Stimulated activated naive CD8-positive, alpha-beta T cell treated with anti-CD3 and anti-CD28 coated beads, Interleukin-15, amount 100 ng/mL, for 72 hours (primary cell): Measurements from ENCODE around the gene PPP2R2C.
A peak's percentile ranks its signal among the peaks of the same experiment; 100 is the strongest.

Source experiments
- ATAC-seq: fragments of 150-1000 bp; cut with Tn5 transposase; 2 replicates; pipeline ENCODE4 v1.10.0; 2021; ENCODE audit warnings: mild to moderate bottlenecking, moderate library complexity
- DNase-seq, 2 donors: peaks; one replicate each; pipeline ENCODE4 v3.0.0; 2021 to 2022
- H3K27ac Mint-ChIP-seq, 2 donors: one replicate each; pipeline ENCODE4 v1.8.0; 2022; ENCODE audit warnings: mild to moderate bottlenecking in 2 of 2, mixed read lengths in 2 of 2, moderate library complexity in 2 of 2
- H3K27me3 Mint-ChIP-seq: one replicate; pipeline ENCODE4 v1.8.0; 2022; ENCODE audit warnings: mixed read lengths
- H3K4me1 Mint-ChIP-seq: one replicate; pipeline ENCODE4 v1.8.0; 2022; ENCODE audit warnings: mild to moderate bottlenecking, mixed read lengths
- H3K4me3 Mint-ChIP-seq, 2 donors: one replicate each; pipeline ENCODE4 v1.8.0; 2022; ENCODE audit warnings: mild to moderate bottlenecking in 2 of 2, mixed read lengths in 2 of 2, moderate library complexity in 1 of 2
- H3K9me3 Mint-ChIP-seq, 2 donors: one replicate each; pipeline ENCODE4 v1.8.0; 2022; ENCODE audit warnings: mixed read lengths in 2 of 2

The PPP2R2C gene

GRCh38 chr4:6472387-6473263 lies at the start of gene PPP2R2C:
Gene PPP2R2C, minus strand, starts transcription at chr4:6472614. Its CDS starts 385 bp downstream, at chr4:6472229.
- H3K27me3 Mint-ChIP-seq = peaks cover 77% of the 10 kb centered on the region
- no peak within 1 kb of the TSS for H3K27ac Mint-ChIP-seq
- ATAC-seq = peak; percentile 41
- DNase-seq = no peak
- no peaks in the 10 kb centered on the region for H3K9me3 Mint-ChIP-seq
- peak within 1 kb of the TSS in 1 of 2 donors; percentile 51 for H3K4me3 Mint-ChIP-seq
- H3K4me1 Mint-ChIP-seq = no peaks in the 10 kb centered on the region

DNA sequence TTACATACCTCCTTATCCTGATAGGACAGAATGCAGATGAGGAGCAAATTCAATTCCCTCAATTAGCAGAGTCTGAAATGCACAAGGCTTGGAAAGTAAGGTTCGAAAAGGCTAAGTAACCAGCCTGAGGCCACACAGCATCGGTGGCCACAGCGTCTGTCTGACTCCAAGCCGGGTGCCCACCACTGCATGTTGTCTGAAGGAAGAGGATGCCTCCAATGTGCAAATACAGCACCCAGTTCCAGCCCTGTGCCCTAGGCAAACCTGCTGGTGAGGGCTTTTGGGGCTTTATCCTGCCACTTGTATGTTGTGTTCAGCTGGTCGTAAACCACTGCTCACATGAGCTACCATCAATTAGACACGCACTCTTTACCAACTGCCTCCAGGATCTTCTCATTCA lies 48.6 kb upstream of the PPP2R2C start:
- H3K9me3 Mint-ChIP-seq = no peaks in the 10 kb centered on the region
- peaks cover 14% of the 10 kb centered on the region for H3K27me3 Mint-ChIP-seq
- H3K27ac Mint-ChIP-seq = no peak overlapping the region
- H3K4me3 Mint-ChIP-seq = no peak overlapping the region
- ATAC-seq = no peak
- no peak for DNase-seq
- no peaks in the 10 kb centered on the region for H3K4me1 Mint-ChIP-seq

- DNase-seq (no peak), ATAC-seq (no peak)
- Mint-ChIP-seq H3K27me3 (peaks cover 14% of the 10 kb centered on the region), H3K4me3 (no peak overlapping the region), H3K27ac (no peak overlapping the region), H3K4me1 (no peaks in the 10 kb centered on the region), H3K9me3 (no peaks in the 10 kb centered on the region)
These were observed 47.7 kb upstream of the PPP2R2C start for GRCh38 chr4:6520051-6520636.

DNA sequence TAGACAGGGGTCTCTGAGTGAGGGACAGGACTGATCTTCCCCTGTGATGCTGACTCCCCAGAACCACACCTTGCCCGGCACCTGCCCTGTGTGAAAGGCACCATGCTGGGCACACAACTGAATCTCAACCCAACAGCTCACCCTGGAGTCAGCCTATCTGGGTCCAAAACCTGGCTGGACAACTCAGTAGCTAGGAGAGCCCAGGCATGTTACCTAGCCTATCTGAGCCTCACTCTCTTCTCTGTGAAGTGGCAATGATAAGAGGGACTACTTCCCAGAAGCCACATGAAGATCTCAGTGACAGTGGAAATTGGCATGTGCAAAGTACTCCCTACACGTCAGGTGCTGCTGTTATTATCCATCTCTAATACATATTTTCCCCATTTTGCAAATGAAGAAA lies 44.8 kb upstream of the PPP2R2C start:
- H3K9me3 Mint-ChIP-seq = peaks cover 0 to 12% of the 10 kb centered on the region in 2 donors
- no peak overlapping the region for H3K27ac Mint-ChIP-seq
- DNase-seq (no peak), ATAC-seq (no peak)
- H3K4me1 Mint-ChIP-seq = no peaks in the 10 kb centered on the region
- H3K27me3 Mint-ChIP-seq = peaks cover 14% of the 10 kb centered on the region
- no peak overlapping the region for H3K4me3 Mint-ChIP-seq

DNA sequence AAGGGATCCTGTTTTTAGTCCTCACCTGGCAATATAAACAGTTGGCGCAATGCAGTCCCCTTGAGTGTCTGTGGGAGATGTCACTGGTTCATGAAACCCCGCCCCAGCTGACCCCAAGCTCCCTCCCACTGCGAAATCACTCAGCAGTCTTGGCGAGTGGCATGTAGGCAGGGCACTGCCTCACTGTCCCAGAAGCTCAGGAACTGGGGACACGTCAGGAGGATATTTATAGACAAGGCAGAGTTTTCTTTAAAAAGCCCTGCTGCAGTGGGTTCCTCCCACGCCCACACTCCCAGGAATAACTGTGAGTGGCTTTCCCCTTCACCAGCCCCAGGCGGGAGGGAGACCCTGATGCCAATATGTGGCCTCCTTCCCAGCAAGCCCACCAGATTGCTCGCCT lies 44.3 kb upstream of the PPP2R2C start:
- no peaks in the 10 kb centered on the region for H3K4me1 Mint-ChIP-seq
- DNase-seq = no peak
- ATAC-seq = no peak
- H3K27me3 Mint-ChIP-seq = peaks cover 14% of the 10 kb centered on the region
- no peak overlapping the region for H3K4me3 Mint-ChIP-seq
- no peak overlapping the region for H3K27ac Mint-ChIP-seq
- peaks cover 0 to 12% of the 10 kb centered on the region in 2 donors for H3K9me3 Mint-ChIP-seq

- no peak for DNase-seq
- peaks cover under 1 to 15% of the 10 kb centered on the region in 2 donors for H3K9me3 Mint-ChIP-seq
- no peaks in the 10 kb centered on the region for H3K4me1 Mint-ChIP-seq
- H3K27me3 Mint-ChIP-seq = peaks cover 14% of the 10 kb centered on the region
- no peak for ATAC-seq
- no peak overlapping the region for H3K4me3 Mint-ChIP-seq
- H3K27ac Mint-ChIP-seq = no peak overlapping the region
These were observed 43.9 kb upstream of the PPP2R2C start for GRCh38 chr4:6516281-6516680.

DNA sequence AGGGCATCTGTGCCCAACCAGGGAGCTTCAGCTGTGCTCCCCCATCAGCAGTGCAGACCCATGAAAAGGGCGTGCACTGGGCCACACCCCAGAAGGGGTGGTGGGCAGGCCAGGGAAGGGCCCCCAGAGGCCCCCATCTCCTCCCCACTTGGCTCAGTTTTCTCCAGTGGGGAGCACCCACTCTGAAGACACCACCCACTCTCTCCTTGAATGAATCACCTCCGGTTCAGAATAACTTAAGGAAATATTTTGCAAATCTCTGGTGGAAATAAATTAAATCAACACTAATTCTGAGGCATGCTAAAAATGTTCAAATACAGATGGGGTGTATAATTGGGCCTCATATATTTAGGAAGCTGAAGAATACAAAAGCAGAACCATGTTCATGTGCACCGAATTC lies 41.3 kb upstream of the PPP2R2C start:
- Mint-ChIP-seq H3K9me3 (peaks cover 5 to 20% of the 10 kb centered on the region in 2 donors), H3K27me3 (peaks cover 14% of the 10 kb centered on the region), H3K27ac (no peak overlapping the region), H3K4me1 (no peaks in the 10 kb centered on the region), H3K4me3 (no peak overlapping the region)
- DNase-seq (no peak), ATAC-seq (no peak)

DNA sequence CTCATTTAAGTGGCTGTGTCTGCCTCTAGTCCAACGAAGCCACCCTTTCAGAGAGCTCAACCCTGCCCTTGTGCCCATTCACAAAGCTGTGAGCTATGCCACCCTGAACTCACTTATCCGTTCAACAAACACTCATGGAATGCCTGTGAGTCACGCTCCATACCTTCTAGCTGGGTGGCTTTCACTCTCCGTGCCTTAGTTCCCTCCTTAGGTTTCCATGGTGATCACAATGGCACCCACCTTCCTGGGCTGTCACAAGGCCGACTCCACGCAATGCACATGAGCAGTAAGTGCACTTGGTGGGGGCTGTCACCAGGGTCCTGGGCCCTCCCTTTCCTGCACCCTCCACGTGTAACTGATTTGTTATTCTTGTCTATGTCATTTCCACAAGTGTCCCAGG lies 37.2 kb upstream of the PPP2R2C start:
- H3K27ac Mint-ChIP-seq = no peak overlapping the region
- no peaks in the 10 kb centered on the region for H3K4me1 Mint-ChIP-seq
- H3K9me3 Mint-ChIP-seq = peaks cover 8 to 32% of the 10 kb centered on the region in 2 donors
- ATAC-seq = no peak
- H3K27me3 Mint-ChIP-seq = no peaks in the 10 kb centered on the region
- DNase-seq = no peak
- H3K4me3 Mint-ChIP-seq = no peak overlapping the region

DNA sequence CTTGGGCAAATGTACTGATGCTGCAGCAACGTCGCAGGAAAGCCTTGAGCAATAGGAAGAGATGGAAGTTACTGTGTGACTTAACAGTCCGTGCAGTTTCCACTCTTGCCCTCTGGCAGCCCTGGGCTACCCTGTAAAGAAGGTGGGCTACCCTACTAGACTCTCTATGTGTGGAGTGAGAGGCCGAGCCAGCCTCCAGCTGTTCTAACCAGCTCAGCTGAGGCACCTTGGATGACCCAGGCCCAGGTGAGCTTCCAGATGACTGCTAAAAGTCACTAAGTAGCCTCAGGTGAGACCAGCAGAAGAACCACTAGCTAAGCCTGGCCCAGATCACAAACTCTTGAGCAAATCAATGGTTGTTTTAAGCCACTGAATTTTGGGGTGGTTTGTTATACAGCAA lies 34.9 kb upstream of the PPP2R2C start:
- no peak for ATAC-seq
- DNase-seq = no peak
- Mint-ChIP-seq H3K27ac (no peak overlapping the region), H3K4me1 (no peaks in the 10 kb centered on the region), H3K4me3 (no peak overlapping the region), H3K27me3 (peaks cover 12% of the 10 kb centered on the region), H3K9me3 (peaks cover 27 to 39% of the 10 kb centered on the region in 2 donors)

DNA sequence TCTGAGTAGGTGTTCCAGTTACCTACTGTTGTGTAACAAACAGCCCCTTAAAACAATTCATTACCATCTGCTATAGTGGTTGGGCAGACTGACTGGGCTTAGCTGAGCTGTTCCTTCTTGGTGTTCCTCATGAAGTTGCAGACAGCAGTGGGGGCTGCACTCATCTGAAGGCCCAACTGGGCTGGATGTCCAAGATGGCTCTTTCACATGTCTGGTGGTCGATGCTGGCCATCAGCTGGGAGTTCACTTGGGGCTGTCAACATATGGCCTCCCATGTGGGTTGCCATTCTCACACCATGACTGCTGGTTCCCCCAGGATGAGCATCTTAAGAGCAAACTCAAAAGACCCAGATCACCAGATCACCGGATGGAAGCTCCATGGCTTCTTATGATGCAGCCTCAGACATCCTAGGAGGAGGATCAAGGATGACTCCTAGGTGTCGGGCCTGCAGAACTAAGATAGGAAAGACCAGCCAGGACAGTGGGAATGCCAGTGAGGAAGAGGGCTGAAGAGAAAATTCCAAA lies 34.3 kb upstream of the PPP2R2C start:
- peaks cover 27 to 42% of the 10 kb centered on the region in 2 donors for H3K9me3 Mint-ChIP-seq
- H3K27ac Mint-ChIP-seq = no peak overlapping the region
- no peak for ATAC-seq
- DNase-seq = no peak
- no peak overlapping the region for H3K4me3 Mint-ChIP-seq
- peaks cover 13% of the 10 kb centered on the region for H3K27me3 Mint-ChIP-seq
- no peaks in the 10 kb centered on the region for H3K4me1 Mint-ChIP-seq

- Mint-ChIP-seq H3K4me3 (no peak overlapping the region), H3K4me1 (no peaks in the 10 kb centered on the region), H3K9me3 (peaks cover 22 to 34% of the 10 kb centered on the region in 2 donors), H3K27me3 (peaks cover 13% of the 10 kb centered on the region), H3K27ac (no peak overlapping the region)
- ATAC-seq (no peak), DNase-seq (no peak)
These were observed 32.6 kb upstream of the PPP2R2C start for GRCh38 chr4:6504900-6505496.

DNA sequence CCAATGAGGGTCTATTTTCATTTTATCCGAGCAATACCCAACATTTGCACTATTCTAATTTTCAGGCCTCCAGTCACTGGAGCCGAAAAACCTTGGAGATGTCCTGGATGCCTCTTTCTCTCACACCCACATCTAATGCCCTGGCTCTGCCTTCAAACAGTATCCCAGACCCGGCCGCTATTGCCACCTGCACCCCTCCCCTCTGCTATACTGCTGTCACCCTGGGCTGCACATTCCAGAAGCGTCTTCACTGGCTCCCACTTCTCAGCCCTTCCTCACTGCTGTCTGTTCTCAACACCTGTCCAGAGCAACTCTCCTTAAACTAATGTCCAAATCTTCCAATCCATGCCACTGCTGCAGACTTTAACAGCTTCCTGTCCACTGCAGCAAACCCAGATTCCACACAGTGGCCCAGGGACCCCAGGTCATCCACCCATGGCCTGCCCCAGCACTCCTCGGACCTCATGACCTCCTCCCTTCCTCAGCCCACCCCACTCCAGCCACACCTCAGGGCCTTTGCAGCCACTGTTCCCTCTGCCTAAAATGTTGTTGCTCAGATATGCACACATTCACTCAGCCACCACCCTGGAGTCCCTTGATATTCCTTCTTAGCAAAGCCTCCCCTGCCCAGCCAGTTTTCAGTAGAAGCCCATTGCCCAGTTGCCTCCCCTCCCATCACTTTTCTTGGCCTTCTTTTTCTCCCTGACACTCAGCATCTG lies 30.5 kb upstream of the PPP2R2C start:
- Mint-ChIP-seq H3K27me3 (peaks cover 13% of the 10 kb centered on the region), H3K4me1 (no peaks in the 10 kb centered on the region), H3K4me3 (no peak overlapping the region), H3K27ac (no peak overlapping the region), H3K9me3 (peaks cover 22 to 34% of the 10 kb centered on the region in 2 donors)
- no peak for ATAC-seq
- no peak for DNase-seq

DNA sequence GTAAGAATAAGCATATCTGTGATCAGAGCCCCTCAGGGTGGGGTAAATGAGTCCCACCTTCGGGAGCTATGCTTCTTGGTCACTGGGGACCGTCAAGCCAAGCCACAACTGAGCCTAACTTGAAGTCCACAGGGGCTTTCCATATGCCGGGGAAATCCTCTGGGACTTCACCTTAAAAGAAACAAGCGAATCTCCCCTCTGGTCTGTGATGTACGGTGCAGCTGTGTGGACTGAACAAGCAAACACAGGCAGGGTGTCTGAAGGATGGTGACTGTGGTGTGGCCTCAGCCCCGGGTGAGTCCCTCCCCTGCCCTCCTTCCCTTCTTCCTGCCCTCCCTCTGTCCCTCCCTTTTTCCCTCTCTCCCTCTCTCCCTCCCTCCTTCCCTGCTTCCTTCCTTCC lies 29.7 kb upstream of the PPP2R2C start:
- Mint-ChIP-seq H3K4me1 (no peaks in the 10 kb centered on the region), H3K4me3 (no peak overlapping the region), H3K27me3 (peaks cover 13% of the 10 kb centered on the region), H3K9me3 (peaks cover 22 to 34% of the 10 kb centered on the region in 2 donors), H3K27ac (no peak overlapping the region)
- DNase-seq (no peak), ATAC-seq (no peak)

DNA sequence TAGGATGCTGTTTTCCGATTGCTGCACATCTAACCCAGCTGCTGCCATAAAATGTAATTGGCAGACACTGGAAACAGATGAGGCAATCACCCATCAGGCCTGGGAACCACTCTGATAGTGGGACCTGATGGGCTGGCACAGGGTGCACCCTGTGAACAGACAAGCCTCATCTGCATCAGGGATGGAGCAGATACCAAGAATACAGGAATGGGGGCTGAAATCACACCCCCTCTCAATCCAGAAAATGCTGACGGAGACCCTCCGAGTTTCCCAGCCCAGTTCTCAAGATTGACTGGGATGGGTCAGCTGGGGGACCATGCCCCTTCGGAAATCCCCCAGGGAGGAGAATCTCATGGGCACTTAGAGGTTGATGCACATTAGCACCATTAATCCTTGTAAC lies 28.8 kb upstream of the PPP2R2C start:
- Mint-ChIP-seq H3K27ac (no peak overlapping the region), H3K27me3 (peaks cover 14% of the 10 kb centered on the region), H3K4me1 (no peaks in the 10 kb centered on the region), H3K4me3 (no peak overlapping the region), H3K9me3 (peaks cover 20 to 24% of the 10 kb centered on the region in 2 donors)
- DNase-seq (no peak), ATAC-seq (no peak)

DNA sequence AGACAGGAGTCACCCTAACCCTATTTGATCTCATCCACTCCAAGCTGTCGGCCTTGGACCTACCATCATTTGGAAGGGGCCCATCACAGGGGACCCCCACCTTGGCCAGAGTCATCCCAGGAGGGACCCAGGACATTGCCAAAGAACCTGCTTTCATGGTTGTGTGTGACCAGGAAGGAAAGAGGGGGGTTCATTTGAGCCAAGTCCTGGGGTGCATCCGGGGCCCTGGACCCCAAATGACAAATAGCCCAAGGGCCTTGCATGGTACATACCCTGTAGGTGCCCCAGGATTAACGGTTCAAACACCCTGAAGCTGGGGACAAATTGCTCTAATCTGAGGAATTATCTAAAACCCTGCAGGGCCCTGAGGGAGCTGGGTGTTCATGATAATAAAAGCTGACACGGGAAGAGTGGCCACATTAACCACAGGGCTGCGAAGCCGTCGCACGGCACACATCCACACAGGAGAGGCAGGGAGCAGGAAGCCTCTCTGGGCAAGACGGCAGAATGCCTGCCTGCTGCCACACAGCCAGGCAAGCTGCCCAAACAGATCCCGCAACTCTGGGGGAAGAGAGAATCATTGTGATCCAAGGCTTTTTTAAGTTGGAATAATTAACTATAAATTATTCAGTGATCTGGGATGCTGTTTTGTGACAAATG lies 28.2 kb upstream of the PPP2R2C start:
- H3K27ac Mint-ChIP-seq = no peak overlapping the region
- peaks cover 19 to 22% of the 10 kb centered on the region in 2 donors for H3K9me3 Mint-ChIP-seq
- no peak for ATAC-seq
- H3K4me3 Mint-ChIP-seq = no peak overlapping the region
- H3K27me3 Mint-ChIP-seq = peaks cover 20% of the 10 kb centered on the region
- no peaks in the 10 kb centered on the region for H3K4me1 Mint-ChIP-seq
- DNase-seq = no peak
